ENCODE results near the gene ITPA.

GRCh38 chr20:3180319-3180718 is 29.0 kb upstream of the ITPA start:
- TF ChIP-seq POLR2A (IDR thresholded peaks at IDR 0.05) (no peak), CTCF (IDR thresholded peaks at IDR 0.05) (no peak), POLR2AphosphoS5 (IDR thresholded peaks at IDR 0.05; ENCODE audit: insufficient read depth in 1 of 2, low read depth in 1 of 2) (no peak)
